ENCODE data around the gene POU2F2. TPM values are rescaled to one million over a fixed set of nuclear protein-coding genes. Genes with fewer than 3 reads are reported as not detected.

POU2F2 gene
- total RNA-seq, 4 donors from 2014 or later, result 0.55 to 244 (median 0.71) TPM

Other genes starting within 250 kb of the POU2F2 start
- 100 to 1,000 TPM in 1 of 4 donors, 10 to 100 TPM in 3; 61.0 to 173 (median 72.1) TPM for gene ARHGEF1, start 249.3 kb downstream of the POU2F2 start, total RNA-seq
- gene ERFL, start 204.0 kb downstream of the POU2F2 start, total RNA-seq, result under 1 TPM in 2 of 4 donors, not detected in 2; 0.21 to 0.72 TPM
- 100 to 1,000 TPM in 3 of 4 donors, 10 to 100 TPM in 1; 75.2 to 137 (median 125) TPM for gene RABAC1, start 173.1 kb downstream of the POU2F2 start, total RNA-seq
- not detected for gene ATP1A3, start 138.2 kb downstream of the POU2F2 start, total RNA-seq
- gene GRIK5, start 62.2 kb downstream of the POU2F2 start, total RNA-seq, result 1 to 10 TPM in 3 of 4 donors, under 1 TPM in 1; 0.68 to 2.3 (median 1.1) TPM
- 10 to 100 TPM; 31.1 to 42.9 (median 33.5) TPM for gene ZNF574, start 56.3 kb downstream of the POU2F2 start, total RNA-seq
- gene DEDD2, start 85.2 kb upstream of the POU2F2 start, total RNA-seq, result 10 to 100 TPM; 51.3 to 78.9 (median 65.6) TPM
- gene ZNF526, start 87.9 kb upstream of the POU2F2 start, total RNA-seq, result 10 to 100 TPM in 2 of 4 donors, 1 to 10 TPM in 2; 4.2 to 12.9 (median 8.9) TPM
- 10 to 100 TPM; 24.0 to 37.3 (median 28.3) TPM for gene GSK3A, start 110.2 kb upstream of the POU2F2 start, total RNA-seq
- gene ERF, start 122.7 kb upstream of the POU2F2 start, total RNA-seq, result 10 to 100 TPM; 36.8 to 49.5 (median 45.8) TPM
- gene CIC, start 136.8 kb upstream of the POU2F2 start, total RNA-seq, result 10 to 100 TPM; 57.5 to 91.6 (median 81.9) TPM
- gene PRR19, start 169.7 kb upstream of the POU2F2 start, total RNA-seq, result 1 to 10 TPM in 2 of 4 donors, under 1 TPM in 2; 0.73 to 1.7 (median 1.1) TPM
- 10 to 100 TPM; 14.4 to 33.0 (median 18.9) TPM for gene PAFAH1B3, start 170.2 kb upstream of the POU2F2 start, total RNA-seq
- 1 to 10 TPM in 1 of 4 donors, not detected in 3; 4.2 TPM for gene TMEM145, start 180.9 kb upstream of the POU2F2 start, total RNA-seq
- 10 to 100 TPM; 10.7 to 21.5 (median 16.1) TPM for gene MEGF8, start 193.2 kb upstream of the POU2F2 start, total RNA-seq

Data from suprapubic skin (tissue), 4 donors.